ENCODE results near the gene TBC1D10B. TPM values are rescaled to one million over a fixed set of nuclear protein-coding genes. Genes with fewer than 3 reads are reported as not detected.

The TBC1D10B gene
- total and polyA plus RNA-seq, 12 donors, result 17.0 to 67.7 (median 44.2) TPM

Small RNA genes within 50 kb of the gene (small RNA-seq; reads per million reads assigned to genes)
- gene RF00406, result 0 reads per million in 2 donors

Other genes starting within 250 kb of the TBC1D10B start
- 100 to 1,000 TPM in 4 of 9 donors, 10 to 100 TPM in 5; 31.4 to 129 (median 99.9) TPM for gene MAPK3, start 247.3 kb downstream of the TBC1D10B start, total RNA-seq
- gene MAPK3, start 247.3 kb downstream of the TBC1D10B start, polyA plus RNA-seq, result 100 to 1,000 TPM in 1 of 3 donors, 10 to 100 TPM in 2; 53.2 to 133 (median 66.0) TPM
- 10 to 100 TPM in 8 of 9 donors, 1 to 10 TPM in 1; 3.3 to 69.1 (median 39.6) TPM for gene CORO1A, start 186.9 kb downstream of the TBC1D10B start, total RNA-seq
- gene CORO1A, start 186.9 kb downstream of the TBC1D10B start, polyA plus RNA-seq, result 10 to 100 TPM in 2 of 3 donors, 1 to 10 TPM in 1; 4.1 to 87.7 (median 56.2) TPM
- 100 to 1,000 TPM in 6 of 9 donors, 10 to 100 TPM in 3; 55.1 to 449 (median 143) TPM for gene BOLA2B, start 176.8 kb downstream of the TBC1D10B start, total RNA-seq
- 100 to 1,000 TPM in 2 of 3 donors, 10 to 100 TPM in 1; 96.4 to 329 (median 250) TPM for gene BOLA2B, start 176.8 kb downstream of the TBC1D10B start, polyA plus RNA-seq
- 10 to 100 TPM; 12.4 to 87.5 (median 40.3) TPM for gene SLX1A, start 176.6 kb downstream of the TBC1D10B start, total RNA-seq
- 100 to 1,000 TPM in 2 of 3 donors, 1 to 10 TPM in 1; 7.9 to 195 (median 169) TPM for gene SLX1A, start 176.6 kb downstream of the TBC1D10B start, polyA plus RNA-seq
- gene SULT1A3, start 171.2 kb downstream of the TBC1D10B start, total RNA-seq, result 10 to 100 TPM in 6 of 9 donors, 1 to 10 TPM in 3; 4.3 to 15.8 (median 12.7) TPM
- gene SULT1A3, start 171.2 kb downstream of the TBC1D10B start, polyA plus RNA-seq, result 100 to 1,000 TPM in 1 of 3 donors, 10 to 100 TPM in 1, 1 to 10 TPM in 1; 3.5 to 125 (median 58.7) TPM
- gene NPIPB13, start 122.0 kb downstream of the TBC1D10B start, total RNA-seq, result 10 to 100 TPM in 1 of 9 donors, 1 to 10 TPM in 6, under 1 TPM in 1, not detected in 1; 0.35 to 11.7 (median 2.7) TPM
- gene NPIPB13, start 122.0 kb downstream of the TBC1D10B start, polyA plus RNA-seq, result 10 to 100 TPM in 2 of 3 donors, under 1 TPM in 1; 0.49 to 17.1 (median 16.5) TPM
- 10 to 100 TPM; 27.5 to 95.8 (median 77.0) TPM for gene CD2BP2, start 15.2 kb downstream of the TBC1D10B start, total RNA-seq
- 10 to 100 TPM; 53.5 to 95.6 (median 58.0) TPM for gene CD2BP2, start 15.2 kb downstream of the TBC1D10B start, polyA plus RNA-seq
- gene MYL11, start 4.3 kb upstream of the TBC1D10B start, total RNA-seq, result 1 to 10 TPM in 2 of 9 donors, not detected in 7; 1.1 to 2.9 TPM
- 1 to 10 TPM in 1 of 3 donors, not detected in 2; 2.7 TPM for gene MYL11, start 4.3 kb upstream of the TBC1D10B start, polyA plus RNA-seq
- 1 to 10 TPM in 7 of 9 donors, under 1 TPM in 1, not detected in 1; 0.11 to 5.5 (median 2.3) TPM for gene SEPTIN1, start 12.1 kb upstream of the TBC1D10B start, total RNA-seq
- 10 to 100 TPM in 1 of 3 donors, 1 to 10 TPM in 1, under 1 TPM in 1; 0.75 to 19.8 (median 9.3) TPM for gene SEPTIN1, start 12.1 kb upstream of the TBC1D10B start, polyA plus RNA-seq
- gene ZNF48, start 24.9 kb upstream of the TBC1D10B start, total RNA-seq, result 10 to 100 TPM in 3 of 9 donors, 1 to 10 TPM in 6; 5.7 to 23.8 (median 8.9) TPM
- gene ZNF48, start 24.9 kb upstream of the TBC1D10B start, polyA plus RNA-seq, result 1 to 10 TPM; 2.6 to 5.6 (median 4.2) TPM
- gene ZNF771, start 37.1 kb upstream of the TBC1D10B start, total RNA-seq, result 10 to 100 TPM in 7 of 9 donors, 1 to 10 TPM in 2; 8.2 to 81.3 (median 15.8) TPM
- 10 to 100 TPM in 1 of 3 donors, 1 to 10 TPM in 2; 2.8 to 12.2 (median 9.5) TPM for gene ZNF771, start 37.1 kb upstream of the TBC1D10B start, polyA plus RNA-seq
- gene DCTPP1, start 59.5 kb upstream of the TBC1D10B start, total RNA-seq, result 10 to 100 TPM; 13.9 to 33.9 (median 29.5) TPM
- gene DCTPP1, start 59.5 kb upstream of the TBC1D10B start, polyA plus RNA-seq, result 10 to 100 TPM; 11.7 to 15.2 (median 13.3) TPM
- 10 to 100 TPM; 10.7 to 60.5 (median 46.2) TPM for gene SEPHS2, start 75.4 kb upstream of the TBC1D10B start, total RNA-seq
- 10 to 100 TPM; 18.9 to 54.5 (median 21.9) TPM for gene SEPHS2, start 75.4 kb upstream of the TBC1D10B start, polyA plus RNA-seq
- 10 to 100 TPM in 1 of 9 donors, 1 to 10 TPM in 7, under 1 TPM in 1; 0.72 to 14.7 (median 4.7) TPM for gene ITGAL, start 102.2 kb upstream of the TBC1D10B start, total RNA-seq
- gene ITGAL, start 102.2 kb upstream of the TBC1D10B start, polyA plus RNA-seq, result 10 to 100 TPM in 1 of 3 donors, 1 to 10 TPM in 2; 2.1 to 10.6 (median 2.6) TPM
- 10 to 100 TPM; 23.2 to 53.0 (median 30.4) TPM for gene ZNF768, start 156.1 kb upstream of the TBC1D10B start, total RNA-seq
- 100 to 1,000 TPM in 1 of 3 donors, 10 to 100 TPM in 1, 1 to 10 TPM in 1; 8.7 to 103 (median 55.6) TPM for gene ZNF768, start 156.1 kb upstream of the TBC1D10B start, polyA plus RNA-seq
- gene ZNF747, start 164.4 kb upstream of the TBC1D10B start, total RNA-seq, result 10 to 100 TPM in 8 of 9 donors, 1 to 10 TPM in 1; 8.6 to 19.9 (median 15.2) TPM
- 1 to 10 TPM; 7.7 to 9.3 (median 8.4) TPM for gene ZNF747, start 164.4 kb upstream of the TBC1D10B start, polyA plus RNA-seq
- gene ZNF764, start 187.9 kb upstream of the TBC1D10B start, total RNA-seq, result 10 to 100 TPM in 3 of 9 donors, 1 to 10 TPM in 6; 4.9 to 15.0 (median 9.6) TPM
- 1 to 10 TPM; 3.6 to 9.7 (median 5.9) TPM for gene ZNF764, start 187.9 kb upstream of the TBC1D10B start, polyA plus RNA-seq
- 10 to 100 TPM; 10.3 to 33.2 (median 17.9) TPM for gene ZNF688, start 201.2 kb upstream of the TBC1D10B start, total RNA-seq
- gene ZNF688, start 201.2 kb upstream of the TBC1D10B start, polyA plus RNA-seq, result 10 to 100 TPM; 16.4 to 43.4 (median 33.9) TPM
- 10 to 100 TPM in 8 of 9 donors, 1 to 10 TPM in 1; 9.4 to 37.0 (median 14.8) TPM for gene ZNF785, start 215.2 kb upstream of the TBC1D10B start, total RNA-seq
- gene ZNF785, start 215.2 kb upstream of the TBC1D10B start, polyA plus RNA-seq, result 10 to 100 TPM in 1 of 3 donors, 1 to 10 TPM in 2; 3.4 to 11.2 (median 8.9) TPM
- gene ZNF689, start 239.9 kb upstream of the TBC1D10B start, total RNA-seq, result 10 to 100 TPM in 4 of 9 donors, 1 to 10 TPM in 5; 6.8 to 12.9 (median 9.9) TPM
- gene ZNF689, start 239.9 kb upstream of the TBC1D10B start, polyA plus RNA-seq, result 1 to 10 TPM; 2.9 to 6.4 (median 3.2) TPM

Measured in adrenal gland (tissue), 12 donors.